A673 (cell line): ENCODE measurements around the gene VGLL2. TPM values are rescaled to one million over a fixed set of nuclear protein-coding genes. Genes with fewer than 3 reads are reported as not detected.

ENCODE experiments used
- BruUV-seq: library from RNA; stranded (reverse); fragments of 400-500 nt; replicated peaks from 2 replicates; lab custom pipeline; 2021; lab: Mats Ljungman, UMichigan
- CTCF ChIA-PET: fragments of 300-600 bp; sonication (Branson Sonifier 250); formaldehyde crosslinking; loops from one replicate; lab custom pipeline; 2022; ENCODE audit warnings: antibody characterized with exemption; lab: Charles Lee
- POLR2A ChIA-PET: fragments of 300-600 bp; sonication (Branson Sonifier 250); formaldehyde crosslinking; loops from one replicate; lab custom pipeline; 2022; ENCODE audit warnings: antibody characterized with exemption; ENCODE audit not compliant: low non-redundant PET; lab: Charles Lee
- DNase-seq: peaks from one replicate; pipeline ENCODE4 v3.0.0-alpha.2; 2015; ENCODE audit warnings: low spot score
- H3K27ac ChIP-seq: fragments of 200-600 bp; sonication (generic); 2 replicates; pipeline ENCODE4 v1.5.1; 2016; ENCODE audit warnings: mixed run types, low read depth, mild to moderate bottlenecking, mixed read lengths, antibody characterized with exemption, low read length; ENCODE audit not compliant: poor library complexity, severe bottlenecking
- H3K27me3 ChIP-seq: fragments of 200-600 bp; sonication (generic); replicated peaks from 2 replicates; pipeline ENCODE4 v1.6.1; 2017; ENCODE audit warnings: mixed run types, low read depth, mild to moderate bottlenecking, mixed read lengths, antibody characterized with exemption, low read length; ENCODE audit not compliant: insufficient read depth, poor library complexity
- H3K36me3 ChIP-seq: fragments of 200-600 bp; sonication (generic); 2 replicates; pipeline ENCODE4 v1.6.1; 2016; ENCODE audit warnings: mixed run types, mild to moderate bottlenecking, mixed read lengths, antibody characterized with exemption, low read length; ENCODE audit not compliant: insufficient read depth, poor library complexity, severe bottlenecking
- H3K4me1 ChIP-seq: fragments of 200-600 bp; sonication (generic); 2 replicates; pipeline ENCODE4 v1.6.1; 2017; ENCODE audit warnings: mixed run types, mild to moderate bottlenecking, mixed read lengths, antibody characterized with exemption, low read length; ENCODE audit not compliant: insufficient read depth, poor library complexity, severe bottlenecking
- H3K4me3 ChIP-seq: fragments of 200-600 bp; sonication (generic); 2 replicates; pipeline ENCODE4 v1.5.1; 2016; ENCODE audit warnings: low read depth, mixed run types, mild to moderate bottlenecking, mixed read lengths, low read length; ENCODE audit not compliant: poor library complexity, severe bottlenecking
- H3K9me3 ChIP-seq: fragments of 200-600 bp; sonication (generic); 2 replicates; pipeline ENCODE4 v1.6.1; 2016; ENCODE audit warnings: mixed run types, low read depth, mild to moderate bottlenecking, mixed read lengths, antibody characterized with exemption, low read length; ENCODE audit not compliant: poor library complexity, severe bottlenecking
- CTCF ChIP-seq: fragments of 300-800, 200-600 bp; sonication (generic); conservative IDR thresholded peaks from 2 replicates; pipeline ENCODE4 v1.5.1; 2017; ENCODE audit warnings: low read depth, mild to moderate bottlenecking, antibody characterized with exemption, low read length, moderate library complexity, mixed read lengths
- EZH2 ChIP-seq: fragments of 200-600 bp; sonication (generic); IDR thresholded peaks from 2 replicates; pipeline ENCODE4 v1.6.1; 2017; ENCODE audit warnings: borderline replicate concordance, low read depth, mild to moderate bottlenecking, mixed read lengths, antibody characterized with exemption, low read length; ENCODE audit not compliant: poor library complexity, severe bottlenecking
- intact Hi-C: fragments of 100-400 bp; cut with micrococcal nuclease; formaldehyde crosslinking; loops from one replicate; pipeline ENCODE4 v1.10.0; 2022; ENCODE audit not compliant: unreplicated experiment
- total RNA-seq: library from RNA; stranded (reverse); gene quantifications from 2 replicates; pipeline ENCODE4 v1.2.3, GENCODE V29; 2021

The VGLL2 gene
- total RNA-seq, 1 experiment from 2014 or later = not detected

- H3K4me3 ChIP-seq = no peak overlapping the region
- H3K36me3 ChIP-seq = no peaks in the 10 kb centered on the region
- intact Hi-C loops = no loop called here
- H3K4me1 ChIP-seq = no peaks in the 10 kb centered on the region
- POLR2A ChIA-PET = no interaction called here
- H3K27me3 ChIP-seq = peaks cover 4% of the 10 kb centered on the region
- no peaks in the 10 kb centered on the region for H3K9me3 ChIP-seq
- no TSS peak for BruUV-seq
- no peak overlapping the region for H3K27ac ChIP-seq
- CTCF ChIA-PET = no interaction called here
- DNase-seq = no peak
- no peak for TF ChIP-seq EZH2
- no peak for TF ChIP-seq CTCF
These were observed 33.9 kb upstream of the VGLL2 start for GRCh38 chr6:117231466-117231865.

- ChIA-PET POLR2A (no interaction called here), CTCF (no interaction called here)
- no peak for DNase-seq
- Histone ChIP-seq H3K27me3 (peaks cover 4% of the 10 kb centered on the region), H3K4me3 (no peak overlapping the region), H3K36me3 (no peaks in the 10 kb centered on the region), H3K27ac (no peak overlapping the region), H3K9me3 (no peaks in the 10 kb centered on the region), H3K4me1 (no peaks in the 10 kb centered on the region)
- no TSS peak for BruUV-seq
- intact Hi-C loops = no loop called here
- TF ChIP-seq CTCF (no peak), EZH2 (no peak)
These were observed 33.2 kb upstream of the VGLL2 start for GRCh38 chr6:117232196-117232595.

- TF ChIP-seq EZH2 (no peak), CTCF (no peak)
- POLR2A ChIA-PET = no interaction called here
- DNase-seq = no peak
- no TSS peak for BruUV-seq
- intact Hi-C loops = no loop called here
- H3K4me3 ChIP-seq = no peak overlapping the region
- no peaks in the 10 kb centered on the region for H3K4me1 ChIP-seq
- CTCF ChIA-PET = no interaction called here
- no peaks in the 10 kb centered on the region for H3K9me3 ChIP-seq
- no peaks in the 10 kb centered on the region for H3K36me3 ChIP-seq
- H3K27ac ChIP-seq = no peak overlapping the region
- H3K27me3 ChIP-seq = peaks cover 4% of the 10 kb centered on the region
These were observed 32.2 kb upstream of the VGLL2 start for GRCh38 chr6:117233145-117233544.
